HS-27A (cell line): ENCODE data around the gene CHN2.

Source experiments
- DNase-seq: peaks from one replicate; pipeline ENCODE4 v3.0.0-alpha.2; 2012; ENCODE audit warnings: low read depth, missing footprints

Gene CHN2

DNA sequence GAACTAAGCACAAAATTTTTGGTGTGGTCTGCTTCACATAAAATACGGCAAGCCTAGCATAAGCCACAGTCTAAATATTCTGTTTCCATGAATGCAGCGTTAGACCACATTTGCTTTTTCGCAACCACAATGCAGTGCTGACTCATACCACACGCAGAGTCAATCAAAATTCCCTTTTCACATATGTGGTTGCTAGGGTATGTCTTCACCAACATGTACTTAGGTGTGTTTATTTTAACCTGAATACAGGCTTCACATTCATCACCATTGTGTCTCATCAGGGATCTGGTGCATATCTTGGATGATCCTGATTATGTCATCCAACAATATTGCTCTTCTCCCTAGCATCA is 90.8 kb downstream of the CHN2 start:
- DNase-seq: peak; percentile 81

DNA sequence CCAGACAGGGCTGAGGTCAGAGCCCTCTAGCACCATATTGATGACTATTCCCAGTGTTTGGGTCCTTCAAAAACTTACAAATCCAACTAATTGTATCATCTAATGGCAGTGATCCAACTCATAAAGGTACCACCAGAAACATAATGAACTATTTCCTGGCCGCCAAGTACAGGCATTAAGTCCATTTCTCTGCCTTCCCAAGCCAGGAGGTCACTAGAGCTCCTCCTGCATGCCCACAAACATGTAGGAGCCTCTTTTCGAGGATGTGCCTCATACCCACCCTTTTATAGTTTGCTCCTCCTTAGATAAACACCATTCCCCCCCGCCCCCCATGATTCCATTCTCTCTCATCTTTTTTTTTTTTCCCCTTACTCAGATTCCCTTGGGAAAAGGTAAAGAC is 91.3 kb downstream of the CHN2 start:
- DNase-seq: no peak

DNA sequence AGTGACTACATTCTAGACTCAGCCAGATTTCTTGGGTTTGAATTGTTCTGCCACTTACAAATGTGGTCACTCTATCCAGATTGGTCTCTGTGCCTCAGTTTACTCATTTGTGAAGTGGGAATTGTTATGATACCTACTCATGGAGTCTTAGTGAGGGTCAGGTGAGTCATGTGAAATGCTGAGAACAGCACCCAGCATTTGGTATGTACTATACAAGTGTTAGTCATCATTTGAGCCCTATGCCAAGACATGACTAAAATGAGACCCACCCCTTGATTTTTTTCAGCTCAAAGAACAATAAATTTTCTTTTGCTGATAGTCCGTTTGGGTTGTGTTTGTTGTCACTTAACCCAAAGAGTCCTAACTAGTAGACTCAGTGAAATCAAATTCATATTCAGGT is 92.8 kb downstream of the CHN2 start:
- peak; percentile 52 for DNase-seq

DNA sequence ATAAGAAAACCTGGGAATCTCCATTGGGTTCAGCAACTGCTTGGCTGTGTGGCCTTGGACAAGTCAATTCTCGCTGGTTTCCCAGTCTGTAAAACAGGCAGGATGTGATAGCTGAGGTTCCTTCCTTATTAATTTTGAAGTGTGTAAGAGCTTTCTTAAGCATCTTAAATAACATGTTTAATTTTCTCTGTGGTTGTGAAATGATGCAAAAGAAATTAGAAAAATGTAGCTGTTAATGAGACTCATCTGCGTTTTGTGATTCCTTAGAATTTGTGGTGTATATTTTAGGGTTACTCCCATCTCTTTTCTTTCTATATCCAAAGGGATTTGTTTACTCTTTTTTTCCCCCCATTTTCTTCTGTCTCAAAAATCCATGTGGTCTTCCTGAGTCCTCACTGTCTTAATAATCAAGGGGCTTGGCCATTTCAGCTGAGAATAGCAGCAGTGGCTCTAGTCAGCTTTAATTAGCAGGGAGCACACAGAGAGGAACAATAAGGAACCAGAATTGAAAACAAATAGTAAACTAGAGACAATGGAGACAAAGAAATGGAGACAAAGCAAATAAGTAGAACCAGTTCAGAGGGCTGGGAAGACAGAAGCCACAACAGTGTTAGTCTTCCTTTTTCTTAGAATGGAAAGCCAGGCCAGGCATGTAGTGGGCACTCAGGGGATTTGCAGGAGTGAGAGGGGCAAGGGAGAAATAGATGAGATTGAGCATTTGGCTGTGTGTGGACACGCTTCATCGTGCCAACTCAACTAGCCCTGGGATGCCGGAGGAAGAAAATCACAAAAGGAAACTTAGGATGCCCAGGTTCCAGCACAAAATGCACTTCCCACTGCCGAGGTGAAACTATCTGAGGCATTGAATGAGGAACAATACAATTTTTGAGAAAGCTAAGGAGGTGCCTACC is 93.9 kb downstream of the CHN2 start:
- DNase-seq: no peak

DNA sequence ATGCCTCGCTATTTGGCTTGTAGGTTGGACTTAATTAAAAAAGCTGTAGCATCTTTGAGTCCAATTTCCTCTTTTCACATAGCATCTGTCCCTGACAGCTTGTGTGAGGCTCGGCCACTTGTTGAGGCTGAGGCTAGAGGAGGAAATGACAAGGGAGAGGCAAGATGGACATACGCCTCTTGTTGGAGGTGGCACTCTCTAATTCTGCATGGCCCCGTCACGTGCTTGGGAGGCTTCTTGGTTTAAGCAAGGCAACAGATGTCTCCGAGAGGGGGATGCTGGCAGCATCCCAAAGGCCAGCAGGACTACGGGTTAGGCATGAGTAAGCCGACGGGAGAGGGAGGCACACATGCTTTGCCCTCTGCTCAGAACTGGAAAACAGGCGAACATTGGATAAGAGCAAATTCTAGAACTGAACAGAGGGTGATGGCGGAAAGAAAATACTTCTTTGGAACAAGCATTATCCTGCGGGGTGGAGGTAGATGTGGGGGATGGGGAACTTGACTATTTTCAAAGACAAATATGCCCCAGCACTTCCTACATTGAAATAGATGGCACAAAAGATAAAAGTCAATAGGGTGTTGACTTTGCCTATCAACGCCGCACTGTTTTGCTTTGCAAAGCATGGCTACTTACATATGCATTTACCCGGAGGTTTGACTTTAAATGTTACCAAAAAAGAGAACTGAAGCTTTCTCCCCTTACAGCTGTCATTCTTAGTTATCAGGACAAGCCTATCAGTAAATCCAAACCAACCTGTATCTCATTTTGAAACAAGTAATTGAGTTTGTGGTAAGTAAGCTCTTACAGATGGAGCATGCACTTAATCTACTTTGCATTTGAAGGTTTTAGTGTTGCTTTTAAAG is 94.8 kb downstream of the CHN2 start:
- no peak for DNase-seq

DNA sequence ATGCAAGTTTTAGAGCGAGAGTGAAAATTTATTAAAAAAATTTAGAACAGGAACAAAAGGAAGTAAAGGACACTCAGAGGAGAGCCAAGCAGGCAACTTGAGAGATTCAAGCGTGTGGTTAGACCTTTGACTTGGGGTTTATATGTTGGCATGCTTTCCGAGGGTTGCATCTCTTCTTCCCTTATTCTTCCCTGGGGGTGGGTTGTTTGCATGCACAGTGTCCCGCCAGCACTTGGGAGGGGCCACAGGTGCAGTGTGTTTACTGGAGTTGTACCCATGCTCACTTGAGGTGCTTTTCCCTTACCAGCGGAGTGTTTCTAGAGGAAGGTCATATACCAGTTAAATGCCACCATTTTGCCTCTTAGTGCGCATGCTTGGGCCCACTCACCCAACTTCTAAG is 96.3 kb downstream of the CHN2 start:
- no peak for DNase-seq

DNA sequence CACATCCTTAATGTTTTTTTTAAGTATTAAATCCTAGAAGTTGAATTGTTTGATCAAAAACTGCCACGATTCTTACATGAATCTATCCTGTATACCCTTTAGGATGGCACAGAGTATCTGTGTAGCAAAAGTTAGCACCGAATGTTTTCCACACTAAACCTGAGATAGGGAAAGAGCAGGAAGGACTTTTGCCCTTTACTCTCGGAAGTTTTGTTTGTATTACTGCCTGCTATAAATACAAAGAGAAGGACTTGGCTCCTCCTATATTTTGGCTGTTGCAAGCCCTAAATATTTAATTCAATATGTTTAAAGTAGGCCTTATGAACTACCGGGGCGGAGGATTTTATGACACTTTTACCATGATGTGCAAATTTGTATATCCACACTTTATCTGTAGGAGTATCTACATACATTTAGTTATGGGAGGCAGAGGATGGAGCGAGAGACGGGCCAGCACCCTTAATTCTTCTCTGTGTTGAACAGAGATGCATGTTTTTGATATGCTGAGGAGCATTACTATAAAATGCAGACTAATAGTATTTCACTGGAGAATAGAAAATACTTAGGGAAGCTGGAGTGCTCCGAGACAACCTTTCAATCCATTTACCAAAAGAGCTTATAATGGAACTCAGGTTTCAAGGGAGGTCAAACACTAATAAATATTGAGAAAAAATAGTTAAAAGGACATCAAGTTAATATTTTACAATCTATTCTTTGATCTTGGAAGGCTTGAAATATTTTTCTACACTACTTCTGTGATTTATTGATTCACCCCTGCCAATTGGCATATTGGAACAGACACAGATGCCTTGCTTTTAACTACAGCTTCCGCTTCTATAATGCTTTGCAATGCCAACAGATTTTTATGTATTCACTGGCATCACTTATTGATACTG is 97.4 kb downstream of the CHN2 start:
- DNase-seq: no peak

DNA sequence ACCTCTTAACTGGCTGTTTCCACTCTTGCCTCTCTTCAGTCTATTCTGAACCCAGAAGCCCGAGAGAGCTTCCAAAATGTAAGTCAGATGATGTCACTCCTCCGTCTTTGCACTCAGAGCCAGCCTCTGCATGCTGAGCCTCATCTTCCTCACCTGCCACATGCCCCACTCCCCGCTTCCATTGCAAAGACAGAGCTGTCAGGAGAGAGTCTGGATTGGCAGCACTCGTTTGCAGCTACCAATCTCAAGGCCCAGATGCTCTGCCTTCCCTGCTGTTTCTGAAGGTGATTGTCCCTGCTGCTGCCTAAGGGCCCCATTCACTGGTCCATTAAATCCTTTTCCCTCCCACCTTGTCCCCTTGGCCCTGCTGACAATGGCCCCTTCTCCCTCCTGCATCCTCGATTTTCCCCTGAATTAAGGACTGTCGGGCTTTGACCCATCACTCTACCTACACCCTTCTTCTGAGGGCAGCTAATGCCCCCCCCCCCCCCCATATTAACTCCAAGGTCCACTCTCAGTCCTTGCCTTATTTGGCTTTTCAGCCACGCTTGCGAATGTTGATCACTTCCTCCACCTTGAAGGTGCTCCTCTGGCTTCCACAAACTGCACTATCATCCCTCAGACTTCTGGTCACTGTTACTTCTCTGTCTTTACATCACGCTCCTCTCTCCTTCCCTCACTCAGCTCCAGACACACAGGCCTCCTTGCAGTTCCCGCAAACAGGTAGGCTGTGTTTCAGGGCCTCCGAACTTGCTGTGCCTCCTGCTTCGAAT is 98.5 kb downstream of the CHN2 start:
- DNase-seq: no peak

DNA sequence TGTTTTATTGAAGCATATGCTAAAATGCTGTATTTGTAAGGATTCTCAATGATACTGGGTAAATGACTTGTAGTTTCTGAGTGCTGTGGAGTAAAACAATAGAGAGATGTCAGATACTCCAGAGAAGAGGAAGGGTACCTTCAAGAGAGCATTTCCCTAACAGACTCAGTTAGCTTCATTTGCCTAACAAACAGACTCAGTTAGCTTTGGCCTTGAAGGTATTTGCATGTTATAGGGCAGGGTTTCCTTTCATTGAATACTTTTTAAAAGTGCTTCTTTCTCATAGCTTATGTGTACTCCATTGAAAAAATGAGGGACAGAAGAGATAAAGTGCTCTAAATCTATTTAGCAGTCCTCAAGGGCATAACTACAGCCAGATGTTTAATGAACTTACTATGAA is 101.8 kb downstream of the CHN2 start:
- no peak for DNase-seq

DNA sequence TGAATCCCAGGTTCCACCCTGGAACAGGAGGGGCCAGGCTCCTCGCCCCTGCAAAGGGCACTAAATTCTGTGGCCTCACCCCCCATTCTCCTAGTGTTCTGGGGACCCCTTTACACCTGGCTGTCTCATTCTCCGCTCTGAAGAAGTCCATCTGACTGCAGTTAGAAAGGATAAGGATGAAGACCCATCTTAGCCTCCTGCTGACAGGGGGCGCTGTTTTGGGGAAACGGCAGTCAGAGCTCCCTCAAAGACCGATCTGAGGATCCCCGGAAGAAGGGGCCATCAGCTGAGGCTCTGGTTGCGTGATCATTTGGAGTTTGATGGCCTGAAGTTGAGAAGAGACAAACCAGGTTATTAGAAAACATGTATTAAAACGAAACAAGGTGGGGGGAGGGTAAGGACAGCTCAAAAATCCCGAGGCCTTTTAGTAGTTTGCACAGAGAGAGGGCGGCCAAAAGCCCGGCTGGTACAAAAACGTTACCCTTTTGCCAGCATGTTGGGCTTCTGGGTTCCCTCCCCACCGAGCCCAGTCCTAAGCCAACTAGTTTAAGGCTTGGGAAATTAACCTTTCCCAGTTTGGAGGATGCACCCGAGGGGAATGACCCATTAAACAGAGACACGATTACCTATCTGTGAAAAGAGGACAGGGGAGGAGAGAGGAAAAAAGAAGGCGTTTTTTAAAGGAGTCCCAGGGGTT is 102.8 kb downstream of the CHN2 start:
- no peak for DNase-seq

DNA sequence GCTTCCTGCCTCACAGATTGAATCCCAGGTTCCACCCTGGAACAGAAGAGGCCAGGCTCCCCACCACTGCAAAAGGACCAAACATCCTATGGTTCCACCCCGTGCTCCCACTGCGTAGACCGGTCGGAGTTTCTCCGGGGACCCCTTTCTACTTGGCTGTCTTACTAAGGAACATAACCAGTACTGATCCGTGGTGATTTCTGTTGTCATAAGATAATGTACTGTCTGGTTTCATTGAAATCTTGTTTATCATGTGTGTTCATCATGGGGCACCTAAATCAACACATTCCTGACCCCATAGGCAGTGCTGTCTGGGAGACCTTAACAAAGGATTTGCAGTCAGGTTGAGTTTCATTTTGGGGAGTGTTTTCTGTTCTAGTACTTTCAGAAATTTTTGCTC is 104.5 kb downstream of the CHN2 start:
- no peak for DNase-seq

DNA sequence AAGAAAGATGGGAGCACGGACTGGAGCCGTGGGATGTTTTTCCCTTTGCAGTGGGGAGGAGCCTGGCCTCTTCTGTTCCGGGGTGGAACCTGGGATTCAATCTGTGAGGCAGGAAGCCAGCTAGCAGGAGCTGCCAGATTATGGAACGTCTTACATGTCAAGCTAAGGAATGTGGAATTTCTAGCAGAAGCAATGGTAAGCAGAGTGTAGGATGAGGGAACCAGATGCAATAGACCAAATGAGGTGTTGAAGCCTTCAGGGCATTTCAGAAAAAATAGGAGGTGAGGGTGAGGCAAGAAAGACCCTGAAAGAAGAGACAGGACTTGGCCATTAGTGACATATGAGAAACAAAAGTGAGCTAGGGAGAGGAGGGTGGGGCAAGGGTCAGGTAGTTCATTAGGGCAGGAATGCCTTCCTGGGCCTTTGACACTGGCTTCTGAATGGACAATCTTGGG is 105.5 kb downstream of the CHN2 start:
- no peak for DNase-seq

DNA sequence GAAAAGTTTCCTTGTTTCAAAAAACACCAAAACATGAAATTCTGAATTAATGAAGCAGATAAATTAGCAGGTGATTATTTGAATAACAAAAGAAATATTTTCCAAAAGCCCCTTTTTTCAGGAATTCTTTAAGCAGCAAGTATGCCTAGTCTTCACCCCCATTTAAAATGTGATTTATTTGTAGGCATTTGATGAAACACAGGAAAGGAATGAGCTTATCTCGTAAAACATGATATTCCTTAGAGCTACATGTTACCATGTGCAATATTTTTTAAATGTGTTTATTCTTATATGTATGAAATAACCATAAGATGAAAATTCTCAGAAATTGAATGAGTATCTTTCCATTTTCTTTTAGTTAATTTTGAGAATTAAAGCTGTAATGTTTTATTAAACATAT is 106.1 kb downstream of the CHN2 start:
- DNase-seq: no peak

DNA sequence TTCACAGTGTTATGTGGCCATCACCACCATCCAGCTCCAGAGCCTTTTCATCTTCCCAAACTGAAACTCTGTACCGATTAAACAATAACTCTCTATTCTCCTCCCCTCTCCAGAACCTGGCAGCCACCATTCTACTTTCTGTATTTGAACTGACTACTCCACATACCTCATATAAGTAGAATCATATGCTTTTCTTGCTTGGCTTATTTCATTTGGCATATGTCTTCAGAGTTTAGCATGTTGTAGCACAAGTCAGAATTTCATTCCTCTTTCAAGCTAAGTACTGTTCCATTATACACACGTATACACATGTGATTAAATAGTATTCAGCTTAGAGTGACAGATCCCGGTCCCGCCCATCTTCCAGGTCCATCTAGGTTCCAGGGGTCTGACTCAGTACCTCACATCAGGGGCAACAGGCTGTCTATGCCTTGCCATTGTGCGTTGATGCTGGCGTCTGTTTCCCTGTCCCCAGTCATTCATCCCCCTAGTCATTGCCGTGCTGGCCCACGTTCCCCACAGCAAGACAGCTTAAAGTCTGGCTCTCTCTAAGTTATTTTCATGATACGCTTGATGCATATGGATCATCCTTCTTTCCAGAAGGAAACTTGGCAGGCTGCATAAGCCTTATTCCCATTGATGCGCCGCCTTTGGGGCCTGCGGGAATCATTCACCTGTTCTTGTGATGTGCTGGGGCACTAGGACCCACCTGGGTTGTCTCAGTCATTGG is 108.3 kb downstream of the CHN2 start:
- no peak for DNase-seq

DNA sequence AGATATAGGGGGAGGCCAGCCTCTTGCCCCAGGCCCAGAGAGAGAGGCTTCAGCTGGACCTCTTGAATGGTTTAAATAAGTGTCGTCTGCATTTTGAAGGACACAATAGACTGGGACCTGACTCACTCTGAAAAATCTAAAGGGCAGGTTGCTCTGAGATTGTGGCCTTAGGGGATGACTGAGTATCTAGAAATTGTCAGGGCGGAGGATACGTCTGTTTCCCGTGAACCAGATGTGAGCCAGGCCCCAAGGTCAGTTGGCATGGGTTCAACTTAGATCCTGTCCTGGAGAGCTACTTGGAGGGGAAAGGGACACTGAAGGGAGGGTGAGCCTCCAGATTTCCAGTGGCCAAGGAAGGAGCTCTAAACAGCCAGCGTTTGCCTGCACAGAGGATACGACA is 110.2 kb downstream of the CHN2 start:
- DNase-seq: no peak

DNA sequence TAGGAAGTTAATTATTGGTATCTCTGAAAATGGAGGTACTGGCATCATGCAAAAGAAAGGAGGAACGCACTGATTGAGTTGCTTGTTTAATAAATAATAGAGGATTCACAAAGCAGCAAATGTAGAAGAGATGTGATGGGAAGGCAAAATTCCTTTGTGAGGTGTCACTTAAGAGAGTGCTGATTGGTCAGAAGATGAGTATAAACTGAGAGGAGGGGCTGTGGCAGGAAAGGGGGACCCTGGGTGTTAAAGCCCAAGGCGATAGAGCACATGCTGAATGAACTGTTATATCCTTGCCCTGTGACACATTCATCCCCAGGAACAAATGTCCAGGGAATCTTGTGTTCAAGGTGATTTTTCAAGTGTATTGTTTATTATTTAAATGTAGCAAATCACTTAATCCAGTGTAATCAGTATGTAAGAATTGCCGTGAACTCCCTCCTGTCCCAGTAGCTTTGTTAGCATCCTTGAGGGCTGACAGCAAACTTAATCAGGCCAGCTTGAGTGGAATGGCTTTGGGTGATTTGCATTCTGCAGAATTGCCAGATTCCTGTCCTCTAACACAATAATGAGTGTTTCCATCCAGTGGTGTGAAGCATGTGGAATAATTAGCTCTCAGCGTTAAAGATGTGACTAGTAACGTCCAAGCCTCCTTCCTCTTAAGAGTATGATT is 111.9 kb downstream of the CHN2 start:
- DNase-seq: no peak

DNA sequence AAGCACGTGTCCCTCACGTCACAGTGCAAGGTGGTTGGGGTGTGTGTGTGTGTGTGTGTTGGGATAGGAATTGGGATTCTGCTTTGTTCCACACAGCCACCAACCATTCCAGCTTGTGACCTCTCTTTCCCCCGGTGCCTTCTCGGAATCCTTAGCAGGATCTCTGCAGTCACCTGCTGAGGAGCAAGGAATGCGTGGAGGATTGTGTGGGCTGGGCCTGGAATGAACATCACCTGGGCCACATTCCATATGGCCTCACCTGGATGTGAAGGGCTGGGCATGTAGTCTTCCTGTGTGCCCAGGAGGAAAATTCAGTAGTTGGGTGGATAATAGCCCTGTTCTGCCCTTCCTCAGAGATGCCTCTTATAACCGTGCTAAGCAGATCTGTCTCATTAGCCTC is 113.8 kb downstream of the CHN2 start:
- no peak for DNase-seq

DNA sequence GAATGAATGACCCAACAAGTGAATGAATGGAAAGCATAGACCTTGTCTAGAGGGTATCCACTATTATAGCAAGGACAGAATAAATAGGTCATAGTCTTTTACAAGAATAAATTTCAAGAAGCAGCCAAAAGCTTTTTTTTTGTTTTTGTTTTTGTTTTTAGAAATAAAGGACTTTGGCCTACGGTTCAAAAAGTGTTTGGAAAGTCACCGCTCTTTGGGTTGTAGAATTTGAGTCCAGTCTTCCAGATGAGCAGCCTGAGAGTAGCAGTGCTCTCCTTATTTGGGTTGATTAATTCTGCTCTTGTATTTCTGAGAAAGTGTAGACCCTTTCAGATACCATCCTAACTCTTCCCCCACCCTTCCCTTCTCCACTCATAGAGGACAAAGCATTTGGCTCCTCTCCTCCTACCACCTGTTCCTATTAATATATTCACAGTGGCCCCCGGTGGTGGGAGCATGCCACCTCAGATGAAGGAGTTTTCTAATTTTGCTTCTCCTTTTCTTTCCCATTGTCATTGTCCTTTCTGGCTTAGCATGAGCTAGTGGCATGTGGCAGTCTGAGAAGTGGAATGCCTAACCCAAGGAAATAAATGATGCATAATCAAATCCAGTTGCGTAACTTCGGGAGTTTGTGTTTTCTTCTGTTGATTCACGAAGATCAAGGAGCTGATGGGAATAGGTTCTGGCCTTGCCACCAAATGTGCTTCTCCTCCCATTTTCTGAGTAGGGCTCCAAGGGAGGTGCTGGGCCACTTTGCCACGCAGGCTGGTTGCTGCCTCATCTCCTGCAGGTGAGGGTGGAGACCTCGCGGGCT is 114.7 kb downstream of the CHN2 start:
- DNase-seq: no peak

DNA sequence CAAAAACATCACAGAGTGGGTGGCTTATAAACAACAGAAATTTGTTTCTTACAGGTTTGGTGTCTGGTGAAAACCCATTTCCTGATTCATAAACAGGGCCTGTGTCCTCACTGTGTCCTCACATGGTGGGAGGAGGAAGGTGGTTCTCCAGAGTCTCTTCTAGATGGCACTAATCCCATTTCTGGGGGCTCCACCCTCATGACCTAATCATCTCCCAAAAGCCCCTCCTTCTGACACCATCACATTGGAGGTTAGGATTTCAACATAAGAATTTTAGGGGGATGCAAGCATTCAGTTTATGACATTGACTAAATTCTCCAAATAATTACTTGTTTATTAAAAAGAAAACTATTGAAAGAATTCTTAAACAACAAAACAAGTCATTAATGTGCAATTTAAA is 116.0 kb downstream of the CHN2 start:
- DNase-seq: no peak
